Body of pancreas (tissue), 4 donors: ENCODE measurements around the gene CDK19.

Source experiments
- POLR2A ChIP-seq, 3 donors: fragments of 450-650 bp; IDR thresholded peaks; one replicate each; pipeline ENCODE4 v1.6.1; 2016; ENCODE audit warnings: antibody characterized with exemption in 3 of 3, mild to moderate bottlenecking in 2 of 3
- TF ChIP-seq, protein P1 (sequence below), 7 experiments: fragments of 450-650 bp in 4 of 7; fragments of 200-600 bp in 3 of 7; sonication (generic) in 3 of 7; IDR thresholded peaks; one replicate each; pipeline ENCODE4 v1.5.1; 2016 to 2019; ENCODE audit warnings: antibody characterized with exemption in 7 of 7

DNA sequence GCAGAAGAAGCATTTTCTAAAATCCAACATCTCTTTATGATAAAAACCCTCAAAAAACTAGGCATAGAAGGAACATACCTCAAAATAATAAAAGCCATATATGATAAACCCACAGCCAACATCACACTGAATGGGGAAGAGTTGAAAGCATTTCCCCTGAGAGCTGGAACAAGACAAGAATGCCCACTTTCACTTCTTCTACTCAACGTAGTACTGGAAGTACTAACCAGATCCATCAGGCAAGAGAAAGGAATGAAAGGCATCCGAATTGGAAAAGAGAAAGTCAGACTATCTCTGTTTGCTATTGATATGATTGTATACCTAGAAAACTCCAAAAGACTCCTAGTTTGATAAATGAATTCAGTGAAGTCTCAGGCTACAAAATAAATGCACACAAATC is 7.9 kb upstream of the CDK19 start:
- TF ChIP-seq, protein P1, sequence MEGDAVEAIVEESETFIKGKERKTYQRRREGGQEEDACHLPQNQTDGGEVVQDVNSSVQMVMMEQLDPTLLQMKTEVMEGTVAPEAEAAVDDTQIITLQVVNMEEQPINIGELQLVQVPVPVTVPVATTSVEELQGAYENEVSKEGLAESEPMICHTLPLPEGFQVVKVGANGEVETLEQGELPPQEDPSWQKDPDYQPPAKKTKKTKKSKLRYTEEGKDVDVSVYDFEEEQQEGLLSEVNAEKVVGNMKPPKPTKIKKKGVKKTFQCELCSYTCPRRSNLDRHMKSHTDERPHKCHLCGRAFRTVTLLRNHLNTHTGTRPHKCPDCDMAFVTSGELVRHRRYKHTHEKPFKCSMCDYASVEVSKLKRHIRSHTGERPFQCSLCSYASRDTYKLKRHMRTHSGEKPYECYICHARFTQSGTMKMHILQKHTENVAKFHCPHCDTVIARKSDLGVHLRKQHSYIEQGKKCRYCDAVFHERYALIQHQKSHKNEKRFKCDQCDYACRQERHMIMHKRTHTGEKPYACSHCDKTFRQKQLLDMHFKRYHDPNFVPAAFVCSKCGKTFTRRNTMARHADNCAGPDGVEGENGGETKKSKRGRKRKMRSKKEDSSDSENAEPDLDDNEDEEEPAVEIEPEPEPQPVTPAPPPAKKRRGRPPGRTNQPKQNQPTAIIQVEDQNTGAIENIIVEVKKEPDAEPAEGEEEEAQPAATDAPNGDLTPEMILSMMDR (IDR thresholded peaks at IDR 0.05), result no peak
- TF ChIP-seq POLR2A (IDR thresholded peaks at IDR 0.05), result no peak
